MM.1S (cell line): ENCODE data around the gene FMNL1.

Experiments
- DNase-seq: peaks from one replicate; pipeline ENCODE4 v3.0.0-alpha.2; 2015
- H2AFZ ChIP-seq: fragments of 300-600 bp; sonication (generic); 2 replicates; pipeline ENCODE4 v1.6.0; 2016; ENCODE audit warnings: antibody characterized with exemption, low read length
- H3F3A ChIP-seq: fragments of 300-600 bp; sonication (generic); 2 replicates; pipeline ENCODE4 v1.6.1; 2016; ENCODE audit warnings: mild to moderate bottlenecking, antibody characterized with exemption, low read length, moderate library complexity, mixed read lengths; ENCODE audit not compliant: insufficient read depth
- H3K27ac ChIP-seq: fragments of 300-600 bp; sonication (generic); 2 replicates; pipeline ENCODE4 v1.5.1; 2016; ENCODE audit warnings: mild to moderate bottlenecking, low read length
- H3K27me3 ChIP-seq: fragments of 300-600 bp; sonication (generic); replicated peaks from 2 replicates; pipeline ENCODE4 v1.6.0; 2016; ENCODE audit warnings: low read length; ENCODE audit not compliant: insufficient read depth
- H3K36me3 ChIP-seq: fragments of 300-600 bp; sonication (generic); replicated peaks from 2 replicates; pipeline ENCODE4 v1.6.1; 2016; ENCODE audit warnings: mild to moderate bottlenecking, low read length, mixed read lengths; ENCODE audit not compliant: insufficient read depth
- H3K4me1 ChIP-seq: fragments of 300-600 bp; sonication (generic); 2 replicates; pipeline ENCODE4 v1.6.1; 2016; ENCODE audit warnings: low read length, mixed read lengths
- H3K4me2 ChIP-seq: fragments of 300-600 bp; sonication (generic); 2 replicates; pipeline ENCODE4 v1.6.0; 2016; ENCODE audit warnings: low read depth, low read length
- H3K4me3 ChIP-seq: fragments of 300-600 bp; sonication (generic); 2 replicates; pipeline ENCODE4 v1.5.1; 2016; ENCODE audit warnings: low read length, mixed read lengths
- H3K79me2 ChIP-seq: fragments of 300-600 bp; sonication (generic); 2 replicates; pipeline ENCODE4 v1.6.1; 2016; ENCODE audit warnings: mixed run types, low read length, mixed read lengths
- H3K9ac ChIP-seq: fragments of 300-600 bp; sonication (generic); 2 replicates; pipeline ENCODE4 v1.6.1; 2016; ENCODE audit warnings: low read length, mixed read lengths
- H3K9me2 ChIP-seq: fragments of 300-600 bp; sonication (generic); replicated peaks from 2 replicates; pipeline ENCODE4 v1.6.1; 2016; ENCODE audit warnings: mild to moderate bottlenecking, low read length, mixed read lengths; ENCODE audit not compliant: insufficient read depth
- H3K9me3 ChIP-seq: fragments of 300-600 bp; sonication (generic); replicated peaks from 2 replicates; pipeline ENCODE4 v1.6.1; 2016; ENCODE audit warnings: mild to moderate bottlenecking, low read length, mixed read lengths; ENCODE audit not compliant: insufficient read depth
- H4K20me1 ChIP-seq: fragments of 300-600 bp; sonication (generic); 2 replicates; pipeline ENCODE4 v1.6.1; 2016; ENCODE audit warnings: mild to moderate bottlenecking, low read length, moderate library complexity, mixed read lengths; ENCODE audit not compliant: insufficient read depth
- EZH2 ChIP-seq: fragments of 300-600 bp; sonication (generic); optimal IDR thresholded peaks from 2 replicates; pipeline ENCODE3; 2017; ENCODE audit warnings: low read depth, mild to moderate bottlenecking, antibody characterized with exemption, low read length, mixed read lengths
- EZH2phosphoT487 ChIP-seq: fragments of 300-600 bp; sonication (generic); IDR thresholded peaks from 2 replicates; pipeline ENCODE4 v1.6.1; 2018; ENCODE audit warnings: antibody characterized with exemption, low read length
- TF ChIP-seq, protein P1 (sequence below): fragments of 300-600 bp; sonication (generic); IDR thresholded peaks from 2 replicates; pipeline ENCODE4 v1.5.1; 2016; ENCODE audit warnings: antibody characterized with exemption, low read length, mixed read lengths

Gene FMNL1

DNA sequence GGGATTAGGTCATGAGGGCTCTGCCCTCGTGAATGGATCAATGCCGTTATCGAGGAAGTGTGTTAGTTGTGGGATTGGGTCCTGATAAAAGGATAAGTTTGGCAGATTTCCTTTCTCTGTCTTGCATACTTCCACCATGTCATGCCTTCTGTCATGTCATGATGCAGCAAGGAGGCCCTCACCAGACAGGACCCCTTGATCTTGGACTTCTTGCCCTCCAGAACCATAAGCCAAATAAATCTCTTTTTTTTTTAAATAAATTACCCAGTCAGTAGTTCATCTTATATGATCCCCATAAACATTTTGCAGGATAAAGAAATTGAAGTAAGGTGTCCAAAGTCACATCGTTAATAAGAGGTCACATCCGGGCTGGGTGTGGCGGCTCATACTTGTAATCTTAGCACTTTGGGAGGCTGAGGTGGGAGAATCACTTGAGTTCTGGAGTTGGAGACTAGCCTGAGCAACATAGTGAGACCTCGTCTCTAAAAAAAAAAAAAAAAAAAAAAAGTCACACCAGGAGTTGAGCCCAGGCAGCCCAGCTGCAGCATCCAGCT is 34.8 kb upstream of the FMNL1 start:
- no peaks in the 10 kb centered on the region for H3K9me2 ChIP-seq
- TF ChIP-seq EZH2phosphoT487 (no peak), EZH2 (no peak)
- TF ChIP-seq, protein P1, sequence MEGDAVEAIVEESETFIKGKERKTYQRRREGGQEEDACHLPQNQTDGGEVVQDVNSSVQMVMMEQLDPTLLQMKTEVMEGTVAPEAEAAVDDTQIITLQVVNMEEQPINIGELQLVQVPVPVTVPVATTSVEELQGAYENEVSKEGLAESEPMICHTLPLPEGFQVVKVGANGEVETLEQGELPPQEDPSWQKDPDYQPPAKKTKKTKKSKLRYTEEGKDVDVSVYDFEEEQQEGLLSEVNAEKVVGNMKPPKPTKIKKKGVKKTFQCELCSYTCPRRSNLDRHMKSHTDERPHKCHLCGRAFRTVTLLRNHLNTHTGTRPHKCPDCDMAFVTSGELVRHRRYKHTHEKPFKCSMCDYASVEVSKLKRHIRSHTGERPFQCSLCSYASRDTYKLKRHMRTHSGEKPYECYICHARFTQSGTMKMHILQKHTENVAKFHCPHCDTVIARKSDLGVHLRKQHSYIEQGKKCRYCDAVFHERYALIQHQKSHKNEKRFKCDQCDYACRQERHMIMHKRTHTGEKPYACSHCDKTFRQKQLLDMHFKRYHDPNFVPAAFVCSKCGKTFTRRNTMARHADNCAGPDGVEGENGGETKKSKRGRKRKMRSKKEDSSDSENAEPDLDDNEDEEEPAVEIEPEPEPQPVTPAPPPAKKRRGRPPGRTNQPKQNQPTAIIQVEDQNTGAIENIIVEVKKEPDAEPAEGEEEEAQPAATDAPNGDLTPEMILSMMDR = no peak
- no peaks in the 10 kb centered on the region for H3K9me3 ChIP-seq
- no peaks in the 10 kb centered on the region for H3F3A ChIP-seq
- no peak overlapping the region for H2AFZ ChIP-seq
- no peaks in the 10 kb centered on the region for H3K4me1 ChIP-seq
- no peaks in the 10 kb centered on the region for H3K79me2 ChIP-seq
- H3K27me3 ChIP-seq = no peaks in the 10 kb centered on the region
- no peak for DNase-seq
- H4K20me1 ChIP-seq = no peaks in the 10 kb centered on the region
- no peak overlapping the region for H3K4me3 ChIP-seq
- H3K4me2 ChIP-seq = no peak overlapping the region
- H3K27ac ChIP-seq = no peak overlapping the region
- H3K36me3 ChIP-seq = no peaks in the 10 kb centered on the region
- H3K9ac ChIP-seq = no peak overlapping the region

GRCh38 chr17:45189009-45189408 is 32.7 kb upstream of the FMNL1 start:
- no peaks in the 10 kb centered on the region for H3K79me2 ChIP-seq
- DNase-seq = no peak
- no peaks in the 10 kb centered on the region for H3K36me3 ChIP-seq
- no peak overlapping the region for H2AFZ ChIP-seq
- no peaks in the 10 kb centered on the region for H3K4me1 ChIP-seq
- no peak overlapping the region for H3K9ac ChIP-seq
- H3F3A ChIP-seq = no peaks in the 10 kb centered on the region
- no peak overlapping the region for H3K4me2 ChIP-seq
- no peaks in the 10 kb centered on the region for H4K20me1 ChIP-seq
- no peaks in the 10 kb centered on the region for H3K9me2 ChIP-seq
- no peak overlapping the region for H3K27ac ChIP-seq
- no peaks in the 10 kb centered on the region for H3K27me3 ChIP-seq
- H3K9me3 ChIP-seq = no peaks in the 10 kb centered on the region
- no peak overlapping the region for H3K4me3 ChIP-seq
- TF ChIP-seq, protein P1 = no peak
- TF ChIP-seq EZH2 = no peak

DNA sequence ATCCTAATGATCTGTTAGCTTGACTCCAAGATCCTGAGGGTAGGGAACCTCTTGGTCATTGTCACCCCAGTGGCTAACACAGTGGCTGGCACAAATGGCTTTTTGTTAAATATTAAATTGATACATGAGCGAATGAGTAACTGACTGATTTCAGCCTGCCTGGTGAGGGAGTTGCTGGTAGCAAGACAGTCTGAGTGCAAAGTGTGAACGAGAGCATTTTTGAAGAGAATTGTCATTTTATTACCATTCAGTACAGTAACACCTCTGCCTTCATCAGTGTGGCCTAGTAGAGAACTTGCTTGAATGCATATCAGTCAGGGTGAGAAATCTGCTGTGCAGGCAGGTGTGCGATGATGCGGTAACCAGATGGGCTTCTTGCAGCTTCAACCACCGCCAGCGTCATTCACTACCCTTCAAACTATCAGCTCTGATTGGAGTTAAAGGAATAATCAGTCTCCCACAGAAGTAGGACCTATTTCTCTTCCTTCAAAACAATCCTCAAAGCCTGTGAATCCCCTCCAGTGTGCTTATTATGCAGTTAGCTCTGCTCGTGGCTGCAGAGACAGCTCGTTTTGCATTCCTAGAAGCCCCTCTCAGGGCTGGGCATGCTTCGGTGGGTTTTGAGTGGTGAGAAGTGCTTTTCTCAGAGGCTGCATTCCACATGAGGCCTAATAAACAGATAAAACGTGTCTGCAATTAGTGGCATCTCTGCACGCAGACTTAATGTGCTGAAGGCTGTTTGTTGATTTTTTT is 31.0 kb upstream of the FMNL1 start:
- DNase-seq = no peak
- H4K20me1 ChIP-seq = no peaks in the 10 kb centered on the region
- H3K9me3 ChIP-seq = no peaks in the 10 kb centered on the region
- H3K27me3 ChIP-seq = no peaks in the 10 kb centered on the region
- no peaks in the 10 kb centered on the region for H3K36me3 ChIP-seq
- no peaks in the 10 kb centered on the region for H3K79me2 ChIP-seq
- H3K4me3 ChIP-seq = no peak overlapping the region
- H3K4me2 ChIP-seq = no peak overlapping the region
- H3K9me2 ChIP-seq = no peaks in the 10 kb centered on the region
- H3K27ac ChIP-seq = no peak overlapping the region
- no peak overlapping the region for H3K9ac ChIP-seq
- H3F3A ChIP-seq = no peaks in the 10 kb centered on the region
- H2AFZ ChIP-seq = no peak overlapping the region
- TF ChIP-seq, protein P1 = no peak
- TF ChIP-seq EZH2phosphoT487 (no peak), EZH2 (no peak)
- H3K4me1 ChIP-seq = no peaks in the 10 kb centered on the region
